ENCODE results near the gene TRANK1.
"Not testable (repeated sequence)": the region's sequence is repeated elsewhere in the genome, so short reads cannot be mapped to it uniquely, and the experiment has no call there.

TRANK1 gene

DNA sequence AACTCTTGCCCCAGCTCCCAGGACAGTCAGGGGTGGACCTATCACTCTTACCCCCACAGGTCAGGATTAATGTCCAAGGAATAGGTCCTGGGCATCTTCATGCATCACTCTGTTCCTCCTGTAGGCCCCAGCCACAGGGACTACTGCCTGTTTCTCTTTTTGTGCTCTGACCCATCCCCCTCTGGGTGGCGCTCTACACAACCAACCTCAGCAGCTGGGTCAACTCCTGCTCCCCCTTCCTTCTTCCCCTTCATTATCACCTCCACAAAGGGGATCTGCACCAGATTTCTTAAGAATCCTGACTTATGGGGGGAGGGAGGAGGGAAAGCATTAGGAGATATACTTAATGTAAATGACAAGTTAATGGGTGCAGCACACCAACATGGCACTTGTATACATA is 12.2 kb upstream of the TRANK1 start:
- DNase-seq = no peak

DNA sequence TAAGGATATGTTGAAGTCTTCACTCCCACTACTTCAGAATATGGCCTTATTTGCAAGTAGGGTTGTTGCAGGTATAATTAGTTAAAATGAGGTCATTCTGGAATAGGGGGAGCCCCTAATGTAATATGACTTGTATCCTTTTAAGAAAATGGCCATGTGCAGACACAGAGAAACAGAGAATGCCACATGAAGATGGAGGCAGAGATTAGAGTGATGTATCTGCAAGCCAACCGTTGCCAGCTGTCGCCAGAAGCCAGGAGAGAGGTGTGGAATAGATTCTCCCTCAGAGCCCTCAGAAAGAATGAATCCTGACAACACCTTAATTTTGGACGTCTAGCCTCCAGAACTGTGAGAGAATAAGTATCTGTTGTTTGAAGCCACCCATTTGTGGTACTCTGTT is 11.3 kb upstream of the TRANK1 start:
- no peak for DNase-seq

DNA sequence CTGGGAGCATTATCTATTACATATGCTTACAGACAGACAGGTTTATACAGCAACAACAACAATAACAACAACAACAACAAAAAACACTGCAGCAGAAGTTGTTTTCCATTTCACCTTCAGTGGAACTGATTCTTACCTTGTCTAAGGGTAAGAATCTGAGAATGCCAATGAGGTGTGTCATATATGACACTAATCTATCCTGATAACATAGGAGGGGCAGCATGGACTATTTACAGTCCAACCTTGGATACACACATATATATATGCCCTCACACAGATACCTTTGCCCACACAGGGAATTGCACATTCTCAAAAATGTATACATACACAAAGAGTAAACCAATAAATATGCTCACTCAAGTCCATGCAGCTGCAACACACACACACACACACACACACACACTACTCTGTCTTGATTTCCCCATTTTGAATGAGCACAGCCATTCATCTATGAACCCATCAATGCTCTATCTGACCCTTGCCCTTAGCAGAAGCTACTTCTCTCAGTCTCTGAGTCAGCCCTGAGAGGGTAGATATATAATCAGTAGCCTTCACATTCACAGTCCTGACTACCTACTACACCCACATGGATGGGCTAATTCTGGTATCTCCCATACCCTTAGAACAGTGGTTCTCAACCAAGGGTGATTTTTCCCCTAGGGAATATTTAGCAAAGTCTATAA is 9.7 kb upstream of the TRANK1 start:
- no peak for DNase-seq

DNA sequence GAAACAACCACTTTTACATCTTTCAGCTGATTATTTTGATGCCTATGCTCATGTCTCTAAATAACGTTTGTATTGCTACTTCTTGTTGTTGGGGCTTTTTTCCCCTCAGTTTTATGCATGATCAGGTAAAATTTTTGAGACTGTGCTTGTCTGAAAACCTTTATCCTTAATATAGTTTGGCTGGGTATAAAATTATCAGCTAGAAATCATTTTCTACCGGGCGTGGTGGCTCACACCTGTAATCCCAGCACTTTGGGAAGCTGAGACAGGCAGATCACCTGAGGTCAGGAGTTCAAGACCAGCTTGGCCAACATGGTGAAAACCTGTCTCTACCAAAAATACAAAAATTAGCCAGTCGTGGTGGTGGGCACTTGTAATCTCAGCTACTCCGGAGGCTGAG is 3.0 kb upstream of the TRANK1 start:
- DNase-seq = not testable (repeated sequence)

DNA sequence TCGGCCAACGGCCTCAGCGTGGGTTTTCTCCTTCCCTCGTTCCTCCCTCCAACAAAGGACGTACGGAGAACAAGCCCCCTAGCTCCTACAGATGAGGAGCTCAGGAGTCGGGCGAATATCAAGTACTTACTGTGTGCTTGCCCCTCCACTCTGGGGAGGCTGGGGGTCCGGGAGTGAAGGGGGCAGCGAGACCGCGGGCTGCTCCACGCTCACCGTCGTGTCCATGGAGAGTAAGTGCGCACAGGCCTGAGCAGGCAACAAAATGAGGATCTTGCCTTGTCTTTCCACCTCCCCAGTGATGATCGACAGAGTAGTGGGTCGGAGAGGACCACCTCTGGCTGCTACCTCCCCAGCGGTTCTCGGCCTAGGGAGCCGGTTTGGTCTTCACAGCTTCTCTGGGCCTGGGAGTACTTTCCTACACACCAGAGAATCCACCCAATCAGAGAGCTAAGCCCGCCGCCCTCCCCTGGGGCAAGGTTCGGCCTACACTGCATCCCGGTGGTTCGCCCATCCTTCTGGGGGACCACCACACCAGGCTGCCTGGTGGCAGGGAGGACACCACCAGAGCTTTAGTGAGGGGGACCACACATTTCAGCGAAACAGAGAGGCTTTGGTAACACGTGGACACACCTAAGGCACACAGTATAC is 603 bp upstream of the TRANK1 start:
- DNase-seq = no peak

DNA sequence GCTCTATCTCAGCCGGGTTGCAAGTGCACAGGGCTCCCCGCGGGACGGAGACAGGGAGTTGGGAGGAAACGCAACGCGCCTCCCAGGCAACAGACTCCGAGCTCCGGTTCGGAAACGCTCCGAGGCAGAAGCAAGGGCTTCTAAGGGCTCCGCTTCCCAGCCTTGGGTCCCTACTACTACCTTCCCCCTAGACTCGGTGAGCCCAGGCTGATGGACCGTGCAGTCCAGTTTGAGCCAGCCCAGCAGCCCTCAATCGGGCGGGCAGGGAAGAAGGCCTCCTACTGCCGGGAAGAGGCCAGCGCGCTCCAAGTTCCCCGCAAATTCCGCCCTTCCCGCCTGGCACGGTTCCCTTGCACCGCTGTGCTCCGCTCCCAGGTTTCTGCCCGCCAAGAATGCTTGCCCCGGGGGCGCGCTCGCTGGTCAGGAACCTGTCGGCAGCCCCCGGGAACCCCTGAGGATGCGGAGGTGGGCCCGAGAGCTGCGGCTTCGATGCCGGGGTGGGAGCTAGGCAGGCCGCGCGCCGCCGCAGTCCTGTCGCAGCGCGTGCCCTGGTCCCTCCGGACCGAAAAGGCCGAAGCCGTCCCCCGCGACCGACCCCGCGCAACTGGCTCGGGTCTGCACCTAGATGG is 728 bp downstream of the TRANK1 start:
- DNase-seq = peak; percentile 3 to 78 (median 38)

DNA sequence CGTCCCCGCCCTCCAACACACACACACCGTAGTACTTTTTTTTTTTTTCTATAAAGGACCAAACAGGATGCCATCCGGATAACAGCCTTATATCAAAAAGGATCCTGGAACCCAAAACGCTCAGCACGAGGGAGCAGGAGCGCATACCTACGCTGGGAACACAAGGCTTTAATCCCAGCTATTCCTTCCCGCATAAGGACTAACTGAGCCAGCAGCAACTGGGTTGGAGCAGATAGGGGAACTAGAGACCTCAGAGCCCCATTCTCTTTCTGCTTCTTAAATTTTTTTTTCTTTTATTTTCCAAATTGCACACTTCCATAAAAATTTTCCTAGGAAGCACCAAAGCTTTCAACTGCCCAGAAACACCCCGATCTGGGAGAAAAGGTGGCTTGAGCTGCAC is 1.3 kb downstream of the TRANK1 start:
- DNase-seq = peak in 1 of 14 donors; percentile 34

DNA sequence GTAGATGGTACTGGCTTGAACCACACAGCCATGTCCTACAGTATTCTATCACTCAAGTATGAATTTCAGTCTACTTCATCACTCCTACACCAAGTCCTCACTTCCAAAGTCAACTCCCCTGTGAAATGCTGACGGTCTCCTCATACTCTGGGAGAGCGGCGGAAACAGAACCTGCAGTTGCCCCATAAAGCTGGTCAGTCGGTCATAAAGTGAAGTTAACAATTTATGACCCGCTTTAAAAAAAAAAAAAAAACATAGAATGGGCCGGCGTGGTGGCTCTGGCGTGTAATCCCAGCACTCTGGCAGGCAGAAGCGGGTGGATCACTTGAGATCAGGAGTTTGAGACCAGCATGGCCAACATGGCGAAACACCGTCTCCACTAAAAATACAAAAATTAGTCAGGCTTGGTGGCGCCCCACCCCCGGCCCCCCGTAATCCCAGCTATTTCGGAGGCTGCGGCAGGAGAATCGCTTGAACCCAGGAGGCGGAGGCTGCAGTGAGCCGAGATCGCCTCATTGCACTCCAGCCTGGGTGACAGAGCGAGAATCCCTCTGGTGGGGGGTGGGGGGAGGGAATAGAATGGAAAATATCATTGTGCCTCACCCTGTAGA is 2.1 kb downstream of the TRANK1 start:
- no peak for DNase-seq

DNA sequence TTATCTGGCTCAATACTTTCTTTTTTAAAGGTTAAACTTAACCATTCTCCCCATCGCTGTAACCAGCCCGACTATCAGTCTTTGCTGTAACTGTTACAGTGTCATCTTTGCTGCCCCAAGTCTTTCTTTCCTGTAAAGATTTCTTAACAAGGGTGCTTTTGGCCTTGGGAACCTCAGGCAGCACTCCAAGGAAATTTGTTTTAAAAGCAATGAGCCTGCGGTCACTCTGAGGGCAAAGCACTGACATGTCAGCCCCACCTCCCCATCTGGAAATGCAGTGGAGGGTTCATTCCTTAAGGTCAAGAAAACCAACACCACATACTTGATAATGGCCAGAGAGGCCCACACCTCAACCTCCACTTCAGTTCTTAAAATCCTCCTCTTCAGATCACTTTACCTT is 3.2 kb downstream of the TRANK1 start:
- no peak for DNase-seq

DNA sequence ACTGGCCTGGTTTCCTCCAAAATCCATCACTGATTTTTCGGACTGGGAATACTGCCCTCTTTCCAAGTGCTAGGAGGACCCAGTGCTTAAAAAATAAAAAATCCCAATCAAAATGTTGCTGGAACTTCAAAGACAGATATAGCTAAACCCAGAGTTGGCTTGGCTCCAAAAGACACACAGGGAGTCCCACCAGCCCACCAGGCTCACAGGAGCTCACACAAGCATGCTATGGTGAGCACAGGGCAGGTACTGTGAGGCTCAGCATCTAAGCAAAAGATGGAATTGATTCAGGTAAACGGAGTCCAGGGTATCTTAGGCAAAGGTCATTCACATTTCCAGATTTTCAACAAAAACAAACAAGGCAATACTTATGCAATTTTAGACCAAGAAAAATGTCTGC is 3.7 kb downstream of the TRANK1 start:
- no peak for DNase-seq

DNA sequence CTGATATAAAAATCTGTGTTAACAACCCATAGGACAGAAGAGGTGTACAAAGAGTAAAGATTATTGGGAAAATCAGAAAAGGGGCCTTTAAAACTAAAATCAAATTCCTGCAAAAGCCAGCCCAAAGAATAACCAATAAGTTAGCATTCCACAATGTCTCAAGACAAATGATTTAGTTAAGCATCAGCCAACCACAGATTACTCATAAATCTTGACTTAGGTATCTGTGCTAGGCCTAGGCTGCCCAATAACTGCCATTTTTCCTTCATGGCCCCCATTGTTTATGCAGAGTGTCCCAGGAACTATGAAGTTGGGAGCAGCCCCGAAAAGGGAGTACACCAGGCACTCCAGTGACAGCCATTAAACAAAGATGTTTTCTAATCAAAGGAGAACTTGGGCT is 7.4 kb downstream of the TRANK1 start:
- no peak for DNase-seq

DNA sequence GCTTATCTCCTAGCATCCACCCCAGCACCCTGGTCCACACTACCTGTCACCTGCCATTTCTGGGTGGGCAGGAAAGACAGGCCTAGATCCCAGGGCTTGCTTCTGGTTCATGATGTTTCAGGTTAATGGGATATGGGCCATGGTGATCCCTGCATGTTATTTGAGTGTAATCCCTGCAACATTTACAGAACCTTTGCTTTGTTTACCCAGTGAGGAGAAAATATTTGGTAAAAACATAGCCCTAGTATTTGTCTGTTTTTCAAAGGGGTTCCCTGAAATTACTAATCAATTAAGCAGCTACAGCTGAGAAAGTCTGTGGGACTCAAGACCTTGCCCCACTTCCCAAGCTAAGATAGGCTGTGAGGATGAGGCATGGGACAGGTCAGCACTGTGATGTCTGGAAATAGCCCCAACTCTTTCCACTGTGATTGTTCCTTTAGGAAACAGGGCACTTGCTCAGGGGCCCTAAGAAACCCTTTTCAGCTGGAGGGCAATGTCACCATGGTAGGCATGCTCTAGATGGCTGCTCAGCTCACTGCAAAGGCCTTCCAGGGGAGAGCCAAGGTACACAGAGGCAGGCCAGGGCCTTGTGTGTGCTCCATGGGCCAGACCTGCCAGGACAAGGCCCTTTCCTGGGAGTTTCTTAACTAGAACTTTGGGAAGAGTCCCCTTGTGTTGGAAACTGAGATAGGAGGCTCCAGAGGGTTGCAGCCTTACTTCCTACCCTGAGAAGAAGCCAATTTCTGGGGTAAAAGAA is 11.1 kb downstream of the TRANK1 start:
- no peak for DNase-seq

DNA sequence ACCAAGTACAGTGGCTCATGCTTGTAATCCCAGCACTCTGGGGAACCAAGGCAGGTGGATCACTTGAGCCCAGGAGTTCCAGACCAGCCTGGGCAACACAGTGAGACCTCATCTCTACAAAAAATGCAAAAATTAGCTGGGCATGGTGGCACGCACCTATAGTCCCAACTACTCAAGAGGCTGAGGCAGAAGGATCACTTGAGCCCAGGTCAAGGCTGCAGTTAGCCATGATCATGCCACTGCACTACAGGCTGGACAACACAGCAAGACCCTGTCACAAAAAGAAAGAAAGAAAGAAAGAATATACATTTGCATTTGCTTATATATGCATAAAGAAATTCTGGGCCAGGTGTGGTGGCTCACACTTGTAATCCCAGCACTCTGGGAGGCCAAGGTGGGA is 13.4 kb downstream of the TRANK1 start:
- not testable (repeated sequence) for DNase-seq

DNA sequence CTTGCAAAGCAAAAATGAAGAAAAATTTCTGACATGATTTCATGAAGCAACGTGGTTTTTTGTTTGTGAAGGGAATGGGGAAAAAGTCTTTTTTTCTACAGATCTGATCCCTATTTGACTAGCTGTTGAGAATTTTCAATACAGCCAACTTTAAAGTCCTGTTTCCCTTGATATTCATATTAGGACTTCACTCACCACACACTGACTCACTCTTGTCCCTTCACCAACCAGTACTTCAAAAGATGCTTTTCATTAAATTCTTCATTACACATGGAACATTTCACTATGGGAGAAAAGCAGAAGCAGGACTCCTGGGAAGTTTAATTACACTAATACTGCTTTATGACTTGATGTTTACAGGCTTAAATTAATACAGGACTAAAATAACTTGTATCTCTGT is 16.6 kb downstream of the TRANK1 start:
- DNase-seq = no peak

DNA sequence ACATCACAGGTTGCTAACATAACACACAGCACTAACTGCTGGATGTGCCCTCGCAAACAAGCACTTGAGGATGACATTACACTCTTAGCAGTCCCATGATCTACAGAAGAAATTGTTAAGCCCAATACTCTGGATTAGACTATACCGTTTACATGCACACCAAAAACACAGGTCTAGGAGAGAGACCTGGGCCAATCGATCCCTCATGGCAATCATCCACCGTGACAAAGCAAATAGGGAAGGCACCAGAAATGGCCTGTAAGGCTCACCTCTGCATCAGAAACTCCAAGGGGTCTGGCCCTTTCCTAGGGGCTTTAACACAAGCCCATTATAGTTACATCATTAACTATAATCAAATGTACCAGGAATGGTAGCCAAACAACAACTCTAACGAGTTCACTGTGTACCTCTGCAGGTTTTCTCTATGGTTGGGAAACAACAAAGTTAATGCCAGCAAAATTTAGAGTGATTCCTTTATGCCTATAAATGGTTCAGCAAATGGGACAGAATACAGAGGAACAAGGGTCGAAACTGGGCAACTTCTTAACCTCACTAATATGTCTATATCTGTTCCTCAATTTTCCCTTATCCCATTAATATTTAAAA is 18.5 kb downstream of the TRANK1 start:
- no peak for DNase-seq

DNA sequence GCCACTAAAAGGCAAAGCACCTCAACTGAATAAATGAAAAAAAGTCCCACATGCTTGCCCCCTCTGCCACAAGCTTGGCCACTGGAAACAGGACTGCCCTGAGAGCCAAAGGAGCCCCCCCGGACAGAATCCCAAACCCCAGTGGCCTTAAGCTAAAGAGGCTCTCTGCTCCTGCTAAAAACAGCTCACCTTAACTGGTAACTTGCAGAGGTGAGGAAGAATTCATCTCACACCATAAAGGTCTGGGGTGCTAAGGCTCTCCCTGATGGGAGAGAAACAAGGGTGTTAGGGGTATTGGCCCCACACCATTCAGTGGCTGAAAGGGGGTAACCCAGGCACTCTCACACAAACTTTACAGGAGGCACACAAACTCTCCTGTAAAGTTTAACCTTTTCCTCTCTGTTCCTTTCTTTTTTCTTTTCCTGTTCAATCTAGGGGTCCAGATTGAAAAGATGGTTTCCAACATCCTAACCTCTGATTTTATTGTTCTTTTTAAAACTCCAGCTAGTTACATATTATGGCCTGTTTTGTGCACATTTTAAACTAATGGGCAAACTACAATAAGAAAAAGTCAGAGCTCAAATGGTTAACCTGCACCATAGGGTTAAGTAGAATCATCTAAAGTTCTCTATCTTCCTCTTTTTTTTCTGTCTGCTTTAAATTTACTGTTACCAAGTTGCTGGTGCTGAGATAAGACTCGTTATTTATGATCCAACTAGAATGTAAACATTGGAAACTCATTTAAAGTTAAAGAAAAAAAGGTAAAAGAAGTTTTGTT is 19.9 kb downstream of the TRANK1 start:
- no peak for DNase-seq

DNA sequence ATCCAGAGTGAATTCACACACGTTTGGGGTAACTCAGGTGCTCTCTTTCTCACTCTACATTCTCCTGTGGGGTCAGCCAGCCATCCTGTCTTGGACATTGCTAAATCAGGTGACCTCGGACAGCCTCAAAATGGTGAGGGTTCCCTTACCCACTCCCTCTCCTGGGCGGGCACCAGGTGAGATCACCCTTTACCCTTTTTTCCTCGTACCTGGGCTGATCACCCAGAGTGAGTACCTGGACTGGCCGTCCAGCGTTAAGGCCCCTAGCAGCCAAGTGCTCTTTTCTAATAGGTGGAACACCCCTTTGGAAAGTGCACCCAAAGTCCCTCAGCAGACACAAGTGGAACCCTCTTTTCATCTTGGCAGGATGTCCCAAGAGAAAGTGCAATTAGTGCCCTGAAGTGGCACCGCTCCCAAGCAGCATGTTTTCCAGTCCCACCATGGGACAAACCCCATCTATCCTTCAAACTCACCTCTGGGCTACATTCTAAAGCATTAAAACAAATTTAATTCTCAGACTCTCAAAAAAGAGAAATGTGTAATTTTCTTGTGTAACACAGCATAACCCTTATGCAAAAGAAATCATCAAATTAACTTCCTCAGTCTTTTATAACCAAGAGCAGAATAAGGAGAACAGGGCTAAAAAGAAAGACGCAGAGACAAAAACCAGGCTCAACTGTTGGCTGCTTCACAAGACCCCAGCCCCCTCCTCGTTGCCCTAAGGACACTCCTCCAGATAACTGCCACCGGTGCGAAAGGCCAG is 20.7 kb downstream of the TRANK1 start:
- DNase-seq = no peak

DNA sequence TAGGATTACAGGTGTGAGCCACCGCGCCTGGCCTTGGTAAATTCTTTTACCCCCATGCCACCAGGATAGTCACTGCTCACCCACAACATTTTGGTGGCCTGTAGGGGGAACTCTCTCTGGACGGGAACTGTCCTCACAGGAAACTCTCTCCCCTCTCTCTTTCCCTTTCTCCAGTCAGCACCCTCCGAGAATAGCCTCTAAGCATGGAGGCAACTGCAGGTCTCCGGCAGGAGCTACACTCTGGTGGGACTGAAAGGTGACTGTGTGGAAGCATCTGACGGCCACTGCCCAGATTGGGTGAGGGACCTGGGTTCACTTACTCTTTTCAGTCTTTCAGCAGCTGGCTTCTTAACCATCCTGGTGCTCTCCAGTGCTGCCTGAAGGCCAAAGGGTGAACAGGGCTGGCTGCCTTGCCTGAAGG is 21.3 kb downstream of the TRANK1 start:
- no peak for DNase-seq

DNA sequence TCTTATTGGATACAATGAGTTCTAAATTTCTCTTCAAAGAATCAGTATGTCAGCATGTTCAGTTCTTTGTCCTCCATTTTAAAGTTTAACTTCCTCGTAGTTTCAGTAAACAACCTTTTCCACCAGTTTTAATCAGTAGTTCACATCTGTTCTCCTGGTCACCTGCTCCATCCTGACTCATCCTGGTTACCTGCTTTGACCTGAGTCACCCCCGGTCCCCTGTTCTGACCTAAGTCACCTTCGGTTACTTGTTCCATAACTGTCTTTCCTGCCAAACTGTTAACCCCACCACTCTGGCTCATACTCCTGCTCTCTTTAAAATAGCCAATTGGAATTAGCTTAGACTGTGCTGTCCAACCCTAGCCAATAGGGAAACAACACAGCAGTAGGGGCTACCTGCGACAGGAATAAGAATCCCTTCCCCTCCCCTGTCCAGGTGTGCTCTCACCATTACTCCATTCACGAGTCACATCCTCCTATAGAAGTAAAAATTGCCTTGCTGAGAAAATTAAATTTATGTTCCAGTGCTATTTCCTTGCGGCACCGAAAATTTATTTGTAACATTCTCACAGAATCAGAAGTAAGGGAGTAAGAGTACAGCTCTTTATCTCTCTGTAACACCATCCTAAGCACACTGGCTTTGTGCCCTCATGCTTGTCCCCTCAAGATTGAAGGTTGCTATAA is 23.8 kb downstream of the TRANK1 start:
- DNase-seq = no peak
